Activated naive CD4-positive, alpha-beta T cell treated with anti-CD3 and anti-CD28 coated beads, Interleukin-2, amount 50 U/mL, for 24 hours (primary cell): Measurements from ENCODE around the gene LEF1.
"Not testable (repeated sequence)": the region's sequence is repeated elsewhere in the genome, so short reads cannot be mapped to it uniquely, and the experiment has no call there.

Experiments used
- H3K27ac Mint-ChIP-seq: one replicate; pipeline ENCODE4 v1.8.0; 2021; ENCODE audit warnings: mild to moderate bottlenecking, mixed read lengths
- H3K27me3 Mint-ChIP-seq: one replicate; pipeline ENCODE4 v1.8.0; 2021; ENCODE audit warnings: mixed read lengths
- H3K36me3 Mint-ChIP-seq: one replicate; pipeline ENCODE4 v1.8.0; 2021; ENCODE audit warnings: mixed read lengths
- H3K4me1 Mint-ChIP-seq: one replicate; pipeline ENCODE4 v1.8.0; 2021; ENCODE audit warnings: mixed read lengths
- H3K4me3 Mint-ChIP-seq: one replicate; pipeline ENCODE4 v1.8.0; 2021; ENCODE audit warnings: mild to moderate bottlenecking, mixed read lengths
- H3K9me3 Mint-ChIP-seq: one replicate; pipeline ENCODE4 v1.8.0; 2021; ENCODE audit warnings: mixed read lengths

The LEF1 gene

DNA sequence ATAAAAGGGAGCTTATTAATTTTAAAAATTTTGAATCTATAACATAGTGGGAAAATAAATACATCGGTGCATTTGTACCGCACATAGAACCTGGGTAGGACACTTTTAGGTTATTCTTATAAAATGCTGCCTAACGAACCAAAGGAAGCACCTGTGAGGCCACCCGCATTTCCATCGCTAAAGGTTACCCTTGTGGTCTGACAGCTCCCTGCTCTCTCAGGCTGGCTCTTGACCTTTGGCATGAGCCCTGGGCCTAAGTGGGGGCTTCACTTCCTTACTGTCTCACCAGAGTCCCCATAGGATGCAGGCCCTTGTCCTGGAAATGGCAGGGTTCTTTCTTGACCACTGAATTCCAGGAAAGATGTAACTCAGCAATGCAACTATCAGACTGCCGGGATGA, 133.0 kb downstream of the LEF1 start:
- no peaks in the 10 kb centered on the region for H3K27me3 Mint-ChIP-seq
- peak overlapping the region; percentile 79 for H3K4me3 Mint-ChIP-seq
- peaks cover 75% of the 10 kb centered on the region for H3K4me1 Mint-ChIP-seq
- H3K9me3 Mint-ChIP-seq: no peaks in the 10 kb centered on the region
- peak overlapping the region; percentile 98 for H3K27ac Mint-ChIP-seq
- no peaks in the 10 kb centered on the region for H3K36me3 Mint-ChIP-seq

GRCh38 chr4:108034565-108034964, 134.2 kb downstream of the LEF1 start:
- Mint-ChIP-seq H3K27me3 (no peaks in the 10 kb centered on the region), H3K27ac (peak overlapping the region; percentile 84), H3K4me1 (peaks cover 86% of the 10 kb centered on the region), H3K9me3 (no peaks in the 10 kb centered on the region), H3K36me3 (no peaks in the 10 kb centered on the region), H3K4me3 (peak overlapping the region; percentile 47)

DNA sequence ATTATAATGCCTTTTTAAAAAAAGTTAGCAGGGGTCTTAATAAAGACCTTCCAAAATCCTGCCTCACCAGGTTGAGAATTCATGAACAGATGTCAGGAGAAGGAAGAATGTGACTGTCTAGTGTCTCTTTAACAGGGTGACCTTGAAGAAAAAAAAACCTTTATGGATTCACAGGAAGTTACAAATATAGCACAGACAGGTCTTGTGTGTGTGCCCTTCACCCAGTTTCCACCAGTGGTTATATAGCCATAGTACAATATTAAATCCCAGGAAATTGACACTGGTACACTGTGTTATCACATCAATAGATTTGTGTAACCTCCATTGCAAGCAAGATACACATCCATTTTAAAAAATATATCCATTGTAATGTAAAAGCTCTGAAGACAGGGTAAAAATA, 135.4 kb downstream of the LEF1 start:
- no peak overlapping the region for H3K4me3 Mint-ChIP-seq
- peaks cover 92% of the 10 kb centered on the region for H3K4me1 Mint-ChIP-seq
- no peaks in the 10 kb centered on the region for H3K9me3 Mint-ChIP-seq
- peaks cover 2% of the 10 kb centered on the region for H3K36me3 Mint-ChIP-seq
- peak overlapping the region; percentile 48 for H3K27ac Mint-ChIP-seq
- H3K27me3 Mint-ChIP-seq: no peaks in the 10 kb centered on the region

DNA sequence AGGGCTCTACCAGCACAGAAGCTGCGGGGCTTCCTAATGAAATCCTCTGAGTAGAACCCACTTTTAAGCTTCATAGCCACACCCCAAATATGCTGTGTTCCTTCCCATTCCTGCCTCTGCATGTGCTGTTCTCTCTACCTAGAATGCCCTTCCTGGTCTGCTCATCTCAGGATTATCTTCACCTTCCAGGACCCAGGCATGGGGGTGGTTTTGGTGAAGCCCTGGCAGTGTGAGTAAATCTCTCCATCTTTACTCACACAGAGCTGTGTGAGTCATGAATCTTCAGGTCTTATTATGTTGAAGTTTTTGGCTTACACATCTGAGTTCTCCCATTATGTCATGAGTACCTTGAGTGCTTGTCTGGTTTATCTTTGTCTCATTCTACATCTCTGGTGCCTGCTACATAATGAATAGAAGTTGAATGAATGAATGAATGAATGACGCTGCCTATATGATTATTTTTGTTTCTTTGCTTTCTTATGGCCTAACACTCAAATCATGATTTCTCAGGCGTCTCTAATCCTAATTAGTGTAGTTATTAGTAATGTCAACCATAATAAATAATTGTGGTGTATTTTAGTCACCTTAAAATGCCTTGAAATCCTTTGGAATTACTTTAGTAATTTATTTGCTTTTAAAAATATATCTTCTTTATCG, 137.2 kb downstream of the LEF1 start:
- peak overlapping the region; percentile 49 for H3K4me3 Mint-ChIP-seq
- peaks cover 81% of the 10 kb centered on the region for H3K4me1 Mint-ChIP-seq
- H3K9me3 Mint-ChIP-seq: no peaks in the 10 kb centered on the region
- H3K27ac Mint-ChIP-seq: peak overlapping the region; percentile 99
- peaks cover 2% of the 10 kb centered on the region for H3K36me3 Mint-ChIP-seq
- H3K27me3 Mint-ChIP-seq: no peaks in the 10 kb centered on the region

- Mint-ChIP-seq H3K9me3 (no peaks in the 10 kb centered on the region), H3K27ac (peak overlapping the region; percentile 99), H3K27me3 (no peaks in the 10 kb centered on the region), H3K36me3 (peaks cover 2% of the 10 kb centered on the region), H3K4me3 (peak overlapping the region; percentile 76), H3K4me1 (peaks cover 69% of the 10 kb centered on the region)
Observed at GRCh38 chr4:108030332-108030731, 138.4 kb downstream of the LEF1 start.

- Mint-ChIP-seq H3K36me3 (peaks cover 3% of the 10 kb centered on the region), H3K27me3 (no peaks in the 10 kb centered on the region), H3K27ac (peak overlapping the region; percentile 99), H3K9me3 (no peaks in the 10 kb centered on the region), H3K4me3 (peak overlapping the region; percentile 76), H3K4me1 (peaks cover 63% of the 10 kb centered on the region)
Observed at GRCh38 chr4:108029731-108030130, 139.0 kb downstream of the LEF1 start.

GRCh38 chr4:108029016-108029720, 139.6 kb downstream of the LEF1 start:
- H3K9me3 Mint-ChIP-seq: no peaks in the 10 kb centered on the region
- peaks cover 4% of the 10 kb centered on the region for H3K36me3 Mint-ChIP-seq
- H3K4me3 Mint-ChIP-seq: peak overlapping the region; percentile 76
- peak overlapping the region; percentile 99 for H3K27ac Mint-ChIP-seq
- no peaks in the 10 kb centered on the region for H3K27me3 Mint-ChIP-seq
- H3K4me1 Mint-ChIP-seq: peaks cover 57% of the 10 kb centered on the region

GRCh38 chr4:108024878-108025165, 143.9 kb downstream of the LEF1 start:
- Mint-ChIP-seq H3K9me3 (no peaks in the 10 kb centered on the region), H3K36me3 (peaks cover 8% of the 10 kb centered on the region)

GRCh38 chr4:108024085-108024877, 144.5 kb downstream of the LEF1 start:
- peaks cover 7% of the 10 kb centered on the region for H3K36me3 Mint-ChIP-seq
- H3K4me3 Mint-ChIP-seq: no peak overlapping the region
- no peaks in the 10 kb centered on the region for H3K9me3 Mint-ChIP-seq
- H3K27me3 Mint-ChIP-seq: no peaks in the 10 kb centered on the region
- no peak overlapping the region for H3K27ac Mint-ChIP-seq
- peaks cover 18% of the 10 kb centered on the region for H3K4me1 Mint-ChIP-seq

More at GRCh38 chr4:108024878-108025165, 143.9 kb downstream of the LEF1 start:
- Mint-ChIP-seq H3K4me3 (no peak overlapping the region), H3K27me3 (no peaks in the 10 kb centered on the region), H3K4me1 (peaks cover 18% of the 10 kb centered on the region), H3K27ac (no peak overlapping the region)

DNA sequence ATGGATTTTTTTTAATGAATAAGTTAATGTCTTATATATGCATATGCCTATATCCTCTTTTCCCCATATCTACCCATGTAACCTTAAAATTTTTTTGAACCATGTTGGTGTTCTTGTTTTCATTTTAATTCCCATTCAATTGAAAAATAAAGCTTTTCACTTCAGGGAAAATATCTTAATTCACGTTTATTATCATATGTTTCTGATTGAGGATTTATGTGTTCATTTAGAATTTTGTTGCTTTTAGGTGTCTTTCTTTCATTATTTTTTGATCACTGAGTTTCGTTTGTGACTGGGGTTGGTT, 149.9 kb downstream of the LEF1 start:
- H3K27me3 Mint-ChIP-seq: no peaks in the 10 kb centered on the region
- H3K36me3 Mint-ChIP-seq: peaks cover 12% of the 10 kb centered on the region
- H3K27ac Mint-ChIP-seq: peak overlapping the region; percentile 35
- peaks cover 15% of the 10 kb centered on the region for H3K4me1 Mint-ChIP-seq
- H3K9me3 Mint-ChIP-seq: no peaks in the 10 kb centered on the region
- no peak overlapping the region for H3K4me3 Mint-ChIP-seq

GRCh38 chr4:108018040-108018883, 150.5 kb downstream of the LEF1 start:
- Mint-ChIP-seq H3K36me3 (peaks cover 12% of the 10 kb centered on the region), H3K9me3 (no peaks in the 10 kb centered on the region), H3K27me3 (no peaks in the 10 kb centered on the region)

GRCh38 chr4:108013955-108014354, 154.8 kb downstream of the LEF1 start:
- Mint-ChIP-seq H3K4me3 (no peak overlapping the region), H3K27me3 (no peaks in the 10 kb centered on the region), H3K4me1 (peaks cover 7% of the 10 kb centered on the region), H3K36me3 (peaks cover 21% of the 10 kb centered on the region), H3K27ac (no peak overlapping the region), H3K9me3 (no peaks in the 10 kb centered on the region)

More at GRCh38 chr4:108018040-108018883, 150.5 kb downstream of the LEF1 start:
- Mint-ChIP-seq H3K4me3 (no peak overlapping the region), H3K4me1 (peaks cover 15% of the 10 kb centered on the region), H3K27ac (no peak overlapping the region)

DNA sequence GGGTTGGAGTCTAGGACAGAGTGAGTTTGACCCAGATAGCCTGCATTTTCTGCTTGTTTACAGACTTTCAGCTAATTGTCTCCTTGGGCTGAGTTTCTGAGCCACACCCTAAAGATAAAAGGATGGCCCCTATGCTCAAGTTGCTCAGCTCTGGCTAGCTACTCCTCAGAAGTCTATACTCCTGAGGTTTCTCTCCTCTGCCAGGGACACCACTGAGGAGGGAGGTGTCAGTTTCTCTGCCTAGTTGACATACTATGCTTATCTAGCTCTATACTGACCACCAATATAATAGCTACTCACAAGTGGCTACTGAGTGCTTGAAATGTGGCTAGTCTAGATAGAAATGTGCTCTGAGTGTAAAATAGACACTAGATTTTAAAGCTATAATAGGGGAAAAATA, 155.4 kb downstream of the LEF1 start:
- Mint-ChIP-seq H3K4me1 (peaks cover 4% of the 10 kb centered on the region), H3K36me3 (peaks cover 21% of the 10 kb centered on the region), H3K27me3 (no peaks in the 10 kb centered on the region), H3K4me3 (no peak overlapping the region), H3K27ac (no peak overlapping the region), H3K9me3 (no peaks in the 10 kb centered on the region)

DNA sequence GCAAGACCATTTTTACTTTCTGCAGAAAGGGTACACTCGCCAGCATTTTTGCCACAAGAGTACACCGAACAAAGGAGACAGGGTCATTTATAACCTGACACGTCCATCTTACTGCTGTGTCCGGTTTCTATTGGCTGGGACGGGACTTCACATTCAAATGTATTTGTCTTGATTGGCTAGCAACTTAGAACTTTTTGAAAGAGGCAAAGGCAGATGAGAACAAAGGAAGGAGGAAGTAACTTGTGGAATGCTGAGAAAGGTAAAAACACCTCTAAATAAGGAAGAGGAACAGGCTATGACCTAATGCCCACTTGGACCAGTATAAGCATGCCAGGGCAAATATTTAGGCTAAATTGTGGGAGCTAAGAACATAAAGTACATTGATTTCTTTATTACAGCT, 156.3 kb downstream of the LEF1 start:
- H3K36me3 Mint-ChIP-seq: peaks cover 21% of the 10 kb centered on the region
- H3K27ac Mint-ChIP-seq, H3K4me3 Mint-ChIP-seq, H3K9me3 Mint-ChIP-seq, H3K27me3 Mint-ChIP-seq: not testable (repeated sequence)
- H3K4me1 Mint-ChIP-seq: peaks cover 10% of the 10 kb centered on the region

- peaks cover 17% of the 10 kb centered on the region for H3K4me1 Mint-ChIP-seq
- H3K27me3 Mint-ChIP-seq: no peaks in the 10 kb centered on the region
- no peak overlapping the region for H3K4me3 Mint-ChIP-seq
- H3K36me3 Mint-ChIP-seq: peaks cover 19% of the 10 kb centered on the region
- H3K9me3 Mint-ChIP-seq: no peaks in the 10 kb centered on the region
- no peak overlapping the region for H3K27ac Mint-ChIP-seq
Observed at GRCh38 chr4:108010167-108010566, 158.6 kb downstream of the LEF1 start.
